HG03064 (cell line): ENCODE measurements around the gene SLC19A1.

Source experiments
- ATAC-seq: cut with Tn5 transposase; IDR thresholded peaks from one replicate; pipeline ENCODE4 v1.9.1; 2021; ENCODE audit warnings: low read depth; ENCODE audit not compliant: unreplicated experiment

Gene SLC19A1

DNA sequence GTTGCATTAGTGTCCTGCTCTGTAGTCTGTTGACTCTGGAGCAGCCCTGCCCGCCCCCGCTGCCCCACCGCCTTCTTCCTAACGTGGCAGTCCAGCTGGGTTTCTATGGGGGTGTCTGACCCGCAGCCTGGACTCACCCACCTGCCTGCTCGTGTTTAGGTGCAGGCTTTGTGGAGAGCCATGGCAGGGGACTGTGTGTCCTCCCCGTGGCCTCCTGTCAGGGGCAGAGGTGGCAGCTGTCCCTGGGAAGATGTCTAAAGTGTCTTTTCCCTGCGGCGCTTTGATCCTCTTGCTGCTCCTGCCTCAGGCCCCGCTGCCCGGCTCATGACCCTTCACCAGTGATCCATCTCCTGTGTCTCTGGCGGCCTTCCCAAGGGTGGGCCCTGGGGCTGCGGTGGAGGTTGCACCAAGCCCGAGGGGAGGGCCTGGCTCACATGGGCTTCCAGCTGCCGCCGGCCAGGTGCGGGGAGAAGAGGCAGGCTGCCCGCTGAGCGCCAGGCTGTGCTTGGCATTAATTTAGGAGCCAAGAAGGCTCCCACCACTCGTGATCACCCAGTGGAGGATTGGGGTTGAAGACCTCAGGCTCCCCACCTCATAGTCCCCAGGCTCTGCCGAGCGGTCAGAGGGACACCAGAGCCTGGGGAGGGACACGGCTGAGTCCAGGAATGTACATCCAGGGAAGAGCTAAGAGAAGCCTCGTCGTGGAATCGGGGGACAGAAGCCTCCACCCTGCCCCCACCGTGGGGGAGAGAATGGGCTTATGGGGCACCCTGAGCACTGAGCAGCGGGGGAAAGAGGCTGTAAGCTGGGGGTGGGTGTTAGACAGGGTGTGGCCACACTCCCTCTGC, 93.2 kb downstream of the SLC19A1 start:
- no peak for ATAC-seq

DNA sequence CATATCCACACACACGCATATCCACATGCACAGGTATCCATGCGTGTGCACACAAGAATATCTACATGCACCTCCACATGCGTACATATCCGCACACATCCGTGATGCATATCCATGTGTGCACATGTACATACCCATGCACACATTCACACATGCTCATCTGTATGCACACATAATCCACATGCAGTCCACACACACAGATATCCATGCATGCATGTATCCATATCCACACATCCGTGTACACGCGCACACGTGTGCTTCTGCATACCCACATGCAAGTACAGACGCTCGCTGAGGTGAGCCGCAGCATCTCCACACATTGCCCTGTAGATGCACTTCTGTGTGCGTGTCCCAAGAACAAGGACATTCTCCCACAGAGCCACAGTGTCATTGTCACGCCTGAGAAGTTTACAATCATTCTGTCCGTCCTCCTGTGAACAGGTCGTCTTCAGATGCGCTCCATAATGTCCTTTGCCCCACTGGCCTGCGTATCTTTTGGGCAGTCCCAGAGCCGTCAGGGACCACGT, 93.9 kb downstream of the SLC19A1 start:
- ATAC-seq, result no peak
